Nasal cavity respiratory epithelium epithelial cell of viscerocranial mucosa (primary cell): ENCODE results near the gene MACIR. TPM values are rescaled to one million over a fixed set of nuclear protein-coding genes. Genes with fewer than 3 reads are reported as not detected.

ENCODE experiments used
- total RNA-seq: library from RNA; depleted of rRNA; stranded (reverse); fragments of >200 nt; gene quantifications from 2 replicates; pipeline ENCODE4 v1.2.3, GENCODE V29; 2014

MACIR gene
- 9.2 and 14.9 TPM in 2 replicates for total RNA-seq

GRCh38 chr5:103258368-103258956 lies at the start of gene MACIR:
Gene MACIR, plus strand, starts transcription at chr5:103258763. Its CDS starts 17,157 bp downstream, at chr5:103275920.

Other genes with a start within 250 kb of the MACIR start
- 6.5 and 9.5 TPM in 2 replicates for gene GIN1, start 138.6 kb upstream of the MACIR start, total RNA-seq
- gene PPIP5K2, start 138.5 kb upstream of the MACIR start, total RNA-seq, result 36.2 and 41.2 TPM in 2 replicates